CD14-positive monocyte (primary cell): Measurements from ENCODE around the gene SMIM38. TPM values are rescaled to one million over a fixed set of nuclear protein-coding genes. Genes with fewer than 3 reads are reported as not detected.

Experiments
- DNase-seq, 3 donors: peaks; one replicate each; pipeline ENCODE4 v3.0.0-alpha.2; 2011 to 2022
- H2AFZ ChIP-seq: 2 replicates; pipeline ENCODE4 v1.6.0; 2012; ENCODE audit warnings: mild to moderate bottlenecking, low read depth, low read length, inconsistent platforms; ENCODE audit not compliant: insufficient read depth, poor library complexity, severe bottlenecking
- H3K27ac ChIP-seq, 2 donors: 1 replicate in 1 of 2; 2 replicates in 1 of 2; pipeline ENCODE4 v1.5.1; 2012 to 2013; ENCODE audit warnings: low read length in 2 of 2, control low read depth in 1 of 2, inconsistent platforms in 1 of 2, low read depth in 1 of 2, mild to moderate bottlenecking in 1 of 2
- H3K27me3 ChIP-seq, 2 donors: one replicate each; pipeline versions ENCODE4 v1.6.0 to v1.6.1; 2011 to 2013; ENCODE audit warnings: low read length in 2 of 2; ENCODE audit not compliant: control insufficient read depth in 2 of 2, insufficient read depth in 2 of 2
- H3K36me3 ChIP-seq, 2 donors: replicated peaks in 1 of 2; 1 replicate in 1 of 2; 2 replicates in 1 of 2; pipeline versions ENCODE4 v1.5.1 to v1.6.1; 2012 to 2013; ENCODE audit warnings: low read length in 2 of 2, control low read depth in 1 of 2, inconsistent platforms in 1 of 2, mild to moderate bottlenecking in 1 of 2; ENCODE audit not compliant: insufficient read depth in 2 of 2, control insufficient read depth in 1 of 2
- H3K4me1 ChIP-seq, 2 donors: 1 replicate in 1 of 2; 2 replicates in 1 of 2; pipeline versions ENCODE4 v1.5.1 to v1.6.1; 2012 to 2013; ENCODE audit warnings: low read length in 2 of 2, control low read depth in 1 of 2, inconsistent platforms in 1 of 2, mild to moderate bottlenecking in 1 of 2, moderate library complexity in 1 of 2; ENCODE audit not compliant: insufficient read depth in 2 of 2, control insufficient read depth in 1 of 2
- H3K4me2 ChIP-seq: replicated peaks from 2 replicates; pipeline ENCODE3; 2012; ENCODE audit warnings: low read length, moderate library complexity, mild to moderate bottlenecking; ENCODE audit not compliant: poor library complexity, severe bottlenecking; ENCODE audit errors: extremely low read depth
- H3K4me3 ChIP-seq, 3 experiments: fragments of 200-600 bp in 1 of 3; sonication (generic) in 1 of 3; replicated peaks in 1 of 3; 1 replicate in 2 of 3; 2 replicates in 1 of 3; pipeline ENCODE4 v1.5.1; 2011 to 2013; ENCODE audit warnings: low read length in 3 of 3, mild to moderate bottlenecking in 3 of 3, control low read depth in 2 of 3, low read depth in 2 of 3, inconsistent platforms in 1 of 3, moderate library complexity in 1 of 3
- H3K79me2 ChIP-seq: 2 replicates; pipeline ENCODE4 v1.6.0; 2012; ENCODE audit warnings: mild to moderate bottlenecking, control low read depth, inconsistent platforms, low read length, moderate library complexity; ENCODE audit not compliant: insufficient read depth
- H3K9ac ChIP-seq: 2 replicates; pipeline ENCODE4 v1.6.0; 2017; ENCODE audit warnings: low read length, mild to moderate bottlenecking; ENCODE audit not compliant: insufficient read depth, poor library complexity, severe bottlenecking
- H3K9me3 ChIP-seq, 2 donors: replicated peaks in 1 of 2; 1 replicate in 1 of 2; 2 replicates in 1 of 2; pipeline versions ENCODE4 v1.5.1 to v1.6.1; 2012 to 2013; ENCODE audit warnings: low read length in 2 of 2, control low read depth in 1 of 2; ENCODE audit not compliant: control insufficient read depth in 1 of 2, insufficient read depth in 1 of 2
- H4K20me1 ChIP-seq: 2 replicates; pipeline ENCODE4 v1.6.0; 2012; ENCODE audit warnings: mild to moderate bottlenecking, low read length, control low read depth, moderate library complexity; ENCODE audit not compliant: insufficient read depth
- H3K27ac Mint-ChIP-seq, 7 donors: one replicate each; pipeline ENCODE4 v1.8.0; 2020; ENCODE audit warnings: mild to moderate bottlenecking in 7 of 7, mixed read lengths in 7 of 7, moderate library complexity in 6 of 7, inconsistent platforms in 2 of 7
- H3K27me3 Mint-ChIP-seq, 3 donors: one replicate each; pipeline ENCODE4 v1.8.0; 2021 to 2022; ENCODE audit warnings: low read depth in 3 of 3, mild to moderate bottlenecking in 3 of 3, mixed read lengths in 3 of 3, moderate library complexity in 3 of 3, inconsistent platforms in 1 of 3
- H3K36me3 Mint-ChIP-seq, 2 donors: one replicate each; pipeline ENCODE4 v1.8.0; 2020; ENCODE audit warnings: mixed read lengths in 2 of 2, inconsistent platforms in 1 of 2, mild to moderate bottlenecking in 1 of 2
- H3K4me1 Mint-ChIP-seq: one replicate; pipeline ENCODE4 v1.8.0; 2020; ENCODE audit warnings: mild to moderate bottlenecking, mixed read lengths
- H3K4me3 Mint-ChIP-seq, 2 donors: one replicate each; pipeline ENCODE4 v1.8.0; 2020; ENCODE audit warnings: mild to moderate bottlenecking in 2 of 2, mixed read lengths in 2 of 2, moderate library complexity in 1 of 2
- H3K9me3 Mint-ChIP-seq, 7 donors: one replicate each; pipeline ENCODE4 v1.8.0; 2020 to 2022; ENCODE audit warnings: mixed read lengths in 7 of 7, mild to moderate bottlenecking in 6 of 7, moderate library complexity in 6 of 7, inconsistent platforms in 2 of 7
- CTCF ChIP-seq: fragments of 200-600 bp; IDR thresholded peaks from one replicate; pipeline ENCODE4 v1.8.0; 2022; ENCODE audit warnings: antibody characterized with exemption, mild to moderate bottlenecking
- WGBS: methylation state at CpG from one replicate; pipeline ENCODE4 v1.1.5; 2013; ENCODE audit warnings: missing lambda C conversion rate; ENCODE audit not compliant: insufficient coverage; 5-methylcytosine and 5-hydroxymethylcytosine counted together
- intact Hi-C, 2 donors: fragments of 100-400 bp; cut with micrococcal nuclease; formaldehyde crosslinking; loops; one replicate each; pipeline versions ENCODE4 v1.15.0 to v1.15.1; 2023
- polyA plus RNA-seq, 3 donors: library from polyadenylated mRNA; depleted of rRNA in 1 of 3; unstranded in 2 of 3; stranded (reverse) in 1 of 3; fragments of 300-500 nt in 2 of 3; fragments of >200 nt in 1 of 3; fragmentation: Illumina TruSeq in 2 of 3; gene quantifications; 1 replicate in 2 of 3; 2 replicates in 1 of 3; pipeline ENCODE4 v1.2.3, GENCODE V29; 2012 to 2021

Gene SMIM38
- polyA plus RNA-seq, 3 donors, result 0.05 TPM; not detected in 2

GRCh38 chr11:69192301-69192721, 36.6 kb downstream of the SMIM38 start:
- 60% methylated on average over 16 of the region's 17 CpGs for WGBS
- no peaks in the 10 kb centered on the region for H3K36me3 Mint-ChIP-seq
- H3K27ac Mint-ChIP-seq, result no peak overlapping the region
- TF ChIP-seq CTCF, result no peak
- DNase-seq, result no peak
- Histone ChIP-seq H3K9ac (no peak overlapping the region), H3K79me2 (no peaks in the 10 kb centered on the region), H4K20me1 (no peaks in the 10 kb centered on the region), H3K27me3 (no peaks in the 10 kb centered on the region), H3K27ac (no peak overlapping the region), H2AFZ (no peak overlapping the region), H3K36me3 (no peaks in the 10 kb centered on the region), H3K4me2 (no peak overlapping the region), H3K9me3 (peaks cover 0 to 7% of the 10 kb centered on the region in 2 donors), H3K4me1 (no peaks in the 10 kb centered on the region), H3K4me3 (no peak overlapping the region)
- no peak overlapping the region for H3K4me3 Mint-ChIP-seq
- no peaks in the 10 kb centered on the region for H3K4me1 Mint-ChIP-seq
- H3K27me3 Mint-ChIP-seq, result peaks cover 3 to 6% (median 5%) of the 10 kb centered on the region in 3 donors
- intact Hi-C loops, result no loop called here
- peaks cover 0 to 15% (median 8%) of the 10 kb centered on the region in 7 donors for H3K9me3 Mint-ChIP-seq

- intact Hi-C loops, result no loop called here
- Histone ChIP-seq H3K4me1 (no peaks in the 10 kb centered on the region), H2AFZ (no peak overlapping the region), H3K79me2 (no peaks in the 10 kb centered on the region), H4K20me1 (no peaks in the 10 kb centered on the region), H3K9me3 (no peaks in the 10 kb centered on the region), H3K27ac (no peak overlapping the region), H3K4me2 (no peak overlapping the region), H3K36me3 (no peaks in the 10 kb centered on the region), H3K27me3 (no peaks in the 10 kb centered on the region), H3K9ac (no peak overlapping the region), H3K4me3 (no peak overlapping the region)
- Mint-ChIP-seq H3K36me3 (no peaks in the 10 kb centered on the region), H3K4me1 (no peaks in the 10 kb centered on the region), H3K27ac (no peak overlapping the region), H3K27me3 (peaks cover 3 to 5% (median 4%) of the 10 kb centered on the region in 3 donors), H3K4me3 (no peak overlapping the region), H3K9me3 (peaks cover 0 to 7% (median 1%) of the 10 kb centered on the region in 7 donors)
- no peak for DNase-seq
- no peak for TF ChIP-seq CTCF
- WGBS, result 100% methylated on average over 3 of the region's 5 CpGs
Measured at GRCh38 chr11:69193151-69193550, 37.4 kb downstream of the SMIM38 start.
